Ectodermal cell (in vitro differentiated cells): Measurements from ENCODE around the gene ZBTB4.

Experiments used
- H3K27ac ChIP-seq: 2 replicates; pipeline ENCODE4 v1.7.0; 2013; ENCODE audit warnings: mild to moderate bottlenecking, low read depth, low read length; ENCODE audit not compliant: insufficient read depth, poor library complexity, severe bottlenecking
- H3K27me3 ChIP-seq: 2 replicates; pipeline ENCODE4 v1.7.0; 2013; ENCODE audit warnings: mild to moderate bottlenecking, low read length; ENCODE audit not compliant: insufficient read depth, control insufficient read depth, poor library complexity, severe bottlenecking
- H3K36me3 ChIP-seq: one replicate; pipeline ENCODE4 v1.7.0; 2013; ENCODE audit warnings: low read length; ENCODE audit not compliant: control insufficient read depth, insufficient read depth
- H3K4me1 ChIP-seq: one replicate; pipeline ENCODE4 v1.7.0; 2013; ENCODE audit warnings: low read length; ENCODE audit not compliant: control insufficient read depth, insufficient read depth
- H3K4me3 ChIP-seq: 2 replicates; pipeline ENCODE4 v1.7.0; 2013; ENCODE audit warnings: low read depth, low read length, control low read depth; ENCODE audit not compliant: insufficient read depth
- H3K9me3 ChIP-seq: 2 replicates; pipeline ENCODE4 v1.7.0; 2013; ENCODE audit warnings: mild to moderate bottlenecking, low read length, moderate library complexity; ENCODE audit not compliant: control insufficient read depth
- WGBS, 2 experiments: methylation state at CpG; one replicate each; pipeline ENCODE4 v1.1.7; 2013; ENCODE audit warnings: missing lambda C conversion rate in 2 of 2; 5-methylcytosine and 5-hydroxymethylcytosine counted together

Gene ZBTB4

GRCh38 chr17:7508846-7509245 lies 29.4 kb upstream of the ZBTB4 start:
- 94 to 95% methylated on average over 9 of the region's 9 CpGs for WGBS, 2 experiments

DNA sequence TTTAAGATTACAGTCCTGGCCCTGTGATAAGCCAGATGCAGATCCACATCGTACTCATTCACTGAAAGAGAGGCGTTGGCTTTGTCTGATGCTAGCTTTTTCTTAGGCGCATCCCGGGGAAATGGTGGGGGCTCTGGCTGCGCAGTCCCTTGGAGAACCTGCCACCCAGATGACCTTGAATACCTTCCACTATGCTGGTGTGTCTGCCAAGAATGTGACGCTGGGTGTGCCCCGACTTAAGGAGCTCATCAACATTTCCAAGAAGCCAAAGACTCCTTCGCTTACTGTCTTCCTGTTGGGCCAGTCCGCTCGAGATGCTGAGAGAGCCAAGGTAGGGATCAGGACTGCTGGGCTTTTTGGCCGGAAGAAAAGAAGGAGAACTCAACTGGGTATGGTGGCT lies 28.7 kb upstream of the ZBTB4 start:
- Histone ChIP-seq H3K9me3 (no peaks in the 10 kb centered on the region), H3K36me3 (peaks cover 65% of the 10 kb centered on the region), H3K27me3 (no peaks in the 10 kb centered on the region), H3K4me3 (no peak overlapping the region), H3K27ac (no peak overlapping the region), H3K4me1 (no peaks in the 10 kb centered on the region)
- WGBS, 2 experiments = 91% methylated on average over 11 of the region's 11 CpGs

More at GRCh38 chr17:7508846-7509245, 29.4 kb upstream of the ZBTB4 start:
- Histone ChIP-seq H3K27me3 (no peaks in the 10 kb centered on the region), H3K36me3 (peaks cover 65% of the 10 kb centered on the region), H3K27ac (no peak overlapping the region), H3K9me3 (no peaks in the 10 kb centered on the region), H3K4me1 (no peaks in the 10 kb centered on the region), H3K4me3 (no peak overlapping the region)

GRCh38 chr17:7503521-7503920 lies 24.1 kb upstream of the ZBTB4 start:
- Histone ChIP-seq H3K9me3 (no peaks in the 10 kb centered on the region), H3K27me3 (no peaks in the 10 kb centered on the region), H3K4me3 (no peak overlapping the region), H3K27ac (no peak overlapping the region), H3K4me1 (no peaks in the 10 kb centered on the region), H3K36me3 (peaks cover 65% of the 10 kb centered on the region)
- 95 to 96% methylated on average over 8 of the region's 8 CpGs for WGBS, 2 experiments

GRCh38 chr17:7502987-7503386 lies 23.6 kb upstream of the ZBTB4 start:
- 93% methylated on average over 14 of the region's 14 CpGs for WGBS, 2 experiments
- H3K4me1 ChIP-seq = no peaks in the 10 kb centered on the region
- H3K9me3 ChIP-seq = no peaks in the 10 kb centered on the region
- peaks cover 65% of the 10 kb centered on the region for H3K36me3 ChIP-seq
- no peaks in the 10 kb centered on the region for H3K27me3 ChIP-seq
- H3K4me3 ChIP-seq = no peak overlapping the region
- no peak overlapping the region for H3K27ac ChIP-seq

- no peak overlapping the region for H3K27ac ChIP-seq
- H3K27me3 ChIP-seq = no peaks in the 10 kb centered on the region
- H3K4me3 ChIP-seq = no peak overlapping the region
- WGBS, 2 experiments = 93 to 94% methylated on average over 20 of the region's 20 CpGs
- H3K4me1 ChIP-seq = no peaks in the 10 kb centered on the region
- H3K9me3 ChIP-seq = no peaks in the 10 kb centered on the region
- H3K36me3 ChIP-seq = peaks cover 69% of the 10 kb centered on the region
Measured at GRCh38 chr17:7502171-7502847, 22.9 kb upstream of the ZBTB4 start.

DNA sequence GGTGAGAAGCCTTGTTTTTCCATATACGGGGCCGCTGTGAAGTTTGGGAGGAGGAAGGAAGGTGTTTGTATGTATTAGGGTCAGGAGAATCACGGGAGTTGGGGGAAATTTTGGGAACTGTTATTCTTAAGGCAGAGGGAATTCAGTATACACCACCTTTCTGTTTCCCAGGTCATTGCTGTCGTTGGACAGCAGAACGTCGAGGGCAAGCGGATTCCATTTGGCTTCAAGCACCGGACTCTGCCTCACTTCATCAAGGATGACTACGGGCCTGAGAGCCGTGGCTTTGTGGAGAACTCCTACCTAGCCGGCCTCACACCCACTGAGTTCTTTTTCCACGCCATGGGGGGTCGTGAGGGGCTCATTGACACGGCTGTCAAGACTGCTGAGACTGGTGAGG lies 22.3 kb upstream of the ZBTB4 start:
- Histone ChIP-seq H3K4me3 (no peak overlapping the region), H3K27me3 (no peaks in the 10 kb centered on the region), H3K27ac (no peak overlapping the region), H3K36me3 (peaks cover 75% of the 10 kb centered on the region), H3K4me1 (no peaks in the 10 kb centered on the region), H3K9me3 (no peaks in the 10 kb centered on the region)
- WGBS, 2 experiments = 90 to 91% methylated on average over 14 of the region's 14 CpGs

GRCh38 chr17:7499161-7499560 lies 19.7 kb upstream of the ZBTB4 start:
- WGBS, 2 experiments = 92 to 93% methylated on average over 11 of the region's 11 CpGs

DNA sequence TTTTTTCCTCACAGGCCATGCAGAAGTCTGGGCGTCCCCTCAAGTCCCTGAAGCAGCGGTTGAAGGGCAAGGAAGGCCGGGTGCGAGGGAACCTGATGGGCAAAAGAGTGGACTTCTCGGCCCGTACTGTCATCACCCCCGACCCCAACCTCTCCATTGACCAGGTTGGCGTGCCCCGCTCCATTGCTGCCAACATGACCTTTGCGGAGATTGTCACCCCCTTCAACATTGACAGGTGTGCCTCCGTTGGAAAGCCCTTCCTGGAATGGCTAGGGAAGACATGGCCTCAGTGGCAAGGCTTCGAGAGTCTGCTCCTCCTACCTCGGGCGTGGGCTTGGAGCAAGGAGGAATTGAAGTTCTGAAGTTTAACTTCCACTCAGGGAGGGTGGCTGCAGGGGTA lies 18.2 kb upstream of the ZBTB4 start:
- Histone ChIP-seq H3K9me3 (no peaks in the 10 kb centered on the region), H3K27me3 (no peaks in the 10 kb centered on the region), H3K36me3 (peaks cover 59% of the 10 kb centered on the region), H3K4me1 (no peaks in the 10 kb centered on the region), H3K27ac (no peak overlapping the region), H3K4me3 (no peak overlapping the region)
- WGBS, 2 experiments = 98% methylated on average over 14 of the region's 14 CpGs

More at GRCh38 chr17:7499161-7499560, 19.7 kb upstream of the ZBTB4 start:
- Histone ChIP-seq H3K27ac (no peak overlapping the region), H3K4me3 (no peak overlapping the region), H3K36me3 (peaks cover 74% of the 10 kb centered on the region), H3K27me3 (no peaks in the 10 kb centered on the region), H3K9me3 (no peaks in the 10 kb centered on the region), H3K4me1 (no peaks in the 10 kb centered on the region)

DNA sequence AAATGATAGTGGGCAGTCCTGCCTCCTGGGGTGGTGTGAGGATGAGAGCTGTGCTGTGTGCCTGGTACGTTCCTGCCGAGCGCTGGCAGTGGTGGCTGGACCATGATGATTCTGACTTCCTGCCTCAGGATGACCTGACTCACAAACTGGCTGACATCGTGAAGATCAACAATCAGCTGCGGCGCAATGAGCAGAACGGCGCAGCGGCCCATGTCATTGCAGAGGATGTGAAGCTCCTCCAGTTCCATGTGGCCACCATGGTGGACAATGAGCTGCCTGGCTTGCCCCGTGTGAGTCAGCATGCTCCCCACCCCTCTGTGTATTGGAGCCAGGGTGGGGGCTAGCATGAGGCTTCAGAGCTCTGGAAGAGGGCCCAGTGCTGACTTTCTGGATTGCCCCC lies 17.8 kb upstream of the ZBTB4 start:
- Histone ChIP-seq H3K27ac (no peak overlapping the region), H3K9me3 (no peaks in the 10 kb centered on the region), H3K4me3 (no peak overlapping the region), H3K27me3 (no peaks in the 10 kb centered on the region), H3K36me3 (peaks cover 57% of the 10 kb centered on the region), H3K4me1 (no peaks in the 10 kb centered on the region)
- 95 to 98% methylated on average over 10 of the region's 10 CpGs for WGBS, 2 experiments

- peaks cover 51% of the 10 kb centered on the region for H3K36me3 ChIP-seq
- WGBS, 2 experiments = 95 to 96% methylated on average over 20 of the region's 20 CpGs
- H3K27ac ChIP-seq = no peak overlapping the region
- H3K4me3 ChIP-seq = no peak overlapping the region
- no peaks in the 10 kb centered on the region for H3K4me1 ChIP-seq
- no peaks in the 10 kb centered on the region for H3K9me3 ChIP-seq
- H3K27me3 ChIP-seq = no peaks in the 10 kb centered on the region
Measured at GRCh38 chr17:7496470-7497183, 17.2 kb upstream of the ZBTB4 start.
